Ascending aorta (tissue), 2 donors: ENCODE results near the gene SLC38A11. TPM values are rescaled to one million over a fixed set of nuclear protein-coding genes. Genes with fewer than 3 reads are reported as not detected.
"Not testable (repeated sequence)": the region's sequence is repeated elsewhere in the genome, so short reads cannot be mapped to it uniquely, and the experiment has no call there.

ENCODE experiments used
- DNase-seq, 2 donors: peaks; one replicate each; pipeline ENCODE4 v3.0.0-alpha.2; 2019; ENCODE audit warnings: low spot score in 2 of 2
- H3K27ac ChIP-seq, 2 donors: fragments of 200-600 bp; sonication (generic); one replicate each; pipeline ENCODE4 v1.5.1; 2016 to 2017; ENCODE audit warnings: mild to moderate bottlenecking in 1 of 2
- H3K27me3 ChIP-seq: fragments of 200-600 bp; sonication (generic); one replicate; pipeline ENCODE4 v1.5.1; 2017
- H3K36me3 ChIP-seq, 2 donors: fragments of 200-600 bp; sonication (generic); one replicate each; pipeline ENCODE4 v1.5.1; 2016
- H3K4me1 ChIP-seq, 2 donors: fragments of 200-600 bp; sonication (generic); one replicate each; pipeline ENCODE4 v1.5.1; 2016 to 2017; ENCODE audit warnings: mild to moderate bottlenecking in 1 of 2
- H3K4me3 ChIP-seq, 2 donors: fragments of 200-600 bp; sonication (generic); one replicate each; pipeline ENCODE4 v1.5.1; 2016 to 2017; ENCODE audit warnings: mild to moderate bottlenecking in 1 of 2
- H3K9me3 ChIP-seq, 2 donors: fragments of 200-600 bp; sonication (generic); one replicate each; pipeline ENCODE4 v1.5.1; 2016
- CTCF ChIP-seq, 3 experiments: fragments of 200-600 bp in 2 of 3; fragments of 450-650 bp in 1 of 3; sonication (generic) in 2 of 3; IDR thresholded peaks; one replicate each; pipeline ENCODE4 v1.5.1; 2016 to 2019; ENCODE audit warnings: antibody characterized with exemption in 3 of 3, mild to moderate bottlenecking in 1 of 3, moderate library complexity in 1 of 3
- intact Hi-C: fragments of 100-400 bp; cut with DNase I; formaldehyde crosslinking; loops from one replicate; pipeline ENCODE4 v1.15.1; 2023
- total RNA-seq: library from RNA; depleted of rRNA; stranded (reverse); fragments of >200 nt; gene quantifications from one replicate; pipeline ENCODE4 v1.1.0, GENCODE V29; 2016

SLC38A11 gene
- total RNA-seq, 1 donor from 2014 or later = not detected

GRCh38 chr2:164992818-164993217 is 37.5 kb upstream of the SLC38A11 start:
- intact Hi-C loops = loop anchor here (5.0 to 10.0 kb wide), 6 partner anchors 209 to 1132 kb away; partner anchors contain the start of genes SCN1A, SCN3A and TTC21B
- TF ChIP-seq CTCF (IDR thresholded peaks at IDR 0.05) = peak; percentile 25 to 68 (median 51)
- Histone ChIP-seq H3K27ac (peak overlapping the region in 1 of 2 donors; percentile 80), H3K9me3 (no peaks in the 10 kb centered on the region), H3K36me3 (no peaks in the 10 kb centered on the region), H3K4me3 (no peak overlapping the region), H3K27me3 (no peaks in the 10 kb centered on the region), H3K4me1 (peaks cover 0 to 13% of the 10 kb centered on the region in 2 donors)
- DNase-seq = peak in 1 of 2 donors; percentile 74

- peaks cover 0 to 13% of the 10 kb centered on the region in 2 donors for H3K4me1 ChIP-seq
Observed at GRCh38 chr2:164992093-164992454, 36.7 kb upstream of the SLC38A11 start.

GRCh38 chr2:164991361-164992092 is 36.2 kb upstream of the SLC38A11 start:
- H3K4me1 ChIP-seq = peaks cover 0 to 13% of the 10 kb centered on the region in 2 donors
- not testable (repeated sequence) for H3K27me3 ChIP-seq, H3K9me3 ChIP-seq, DNase-seq, H3K4me3 ChIP-seq, H3K36me3 ChIP-seq
- intact Hi-C loops = loop anchor here (5.0 to 10.0 kb wide), 6 partner anchors 211 to 1133 kb away; partner anchors contain the start of genes SCN1A, SCN3A and TTC21B
- H3K27ac ChIP-seq = peak overlapping the region; percentile 73 to 80

More at GRCh38 chr2:164992093-164992454, 36.7 kb upstream of the SLC38A11 start:
- H3K27ac ChIP-seq = peak overlapping the region; percentile 73 to 80
- intact Hi-C loops = loop anchor here (5.0 to 10.0 kb wide), 6 partner anchors 210 to 1133 kb away; partner anchors contain the start of genes SCN1A, SCN3A and TTC21B
- not testable (repeated sequence) for H3K27me3 ChIP-seq, H3K4me3 ChIP-seq, H3K36me3 ChIP-seq, H3K9me3 ChIP-seq, DNase-seq

- Histone ChIP-seq H3K27ac (peak overlapping the region; percentile 73 to 80), H3K4me1 (peaks cover 0 to 13% of the 10 kb centered on the region in 2 donors)
- not testable (repeated sequence) for H3K4me3 ChIP-seq, H3K27me3 ChIP-seq, DNase-seq, H3K36me3 ChIP-seq, H3K9me3 ChIP-seq
- intact Hi-C loops = loop anchor here (5.0 to 10.0 kb wide), 6 partner anchors 211 to 1134 kb away; partner anchors contain the start of genes SCN1A, SCN3A and TTC21B
Observed at GRCh38 chr2:164990953-164991352, 35.6 kb upstream of the SLC38A11 start.

- DNase-seq, H3K9me3 ChIP-seq, H3K4me3 ChIP-seq, H3K36me3 ChIP-seq, intact Hi-C loops, H3K27me3 ChIP-seq: not testable (repeated sequence)
- H3K4me1 ChIP-seq = peaks cover 0 to 13% of the 10 kb centered on the region in 2 donors
- peak overlapping the region; percentile 47 to 73 for H3K27ac ChIP-seq
Observed at GRCh38 chr2:164988805-164989204, 33.5 kb upstream of the SLC38A11 start.

GRCh38 chr2:164986027-164986426 is 30.7 kb upstream of the SLC38A11 start:
- H3K36me3 ChIP-seq, H3K4me3 ChIP-seq, intact Hi-C loops, DNase-seq, H3K27me3 ChIP-seq, H3K9me3 ChIP-seq, H3K27ac ChIP-seq: not testable (repeated sequence)
- H3K4me1 ChIP-seq = peaks cover 2 to 12% of the 10 kb centered on the region in 2 donors

- Histone ChIP-seq H3K27ac (no peak overlapping the region), H3K9me3 (no peaks in the 10 kb centered on the region), H3K4me1 (peaks cover 2 to 9% of the 10 kb centered on the region in 2 donors), H3K4me3 (no peak overlapping the region), H3K27me3 (no peaks in the 10 kb centered on the region), H3K36me3 (no peaks in the 10 kb centered on the region)
- intact Hi-C loops = no loop called here
- no peak for DNase-seq
- TF ChIP-seq CTCF (IDR thresholded peaks at IDR 0.05) = no peak
Observed at GRCh38 chr2:164984428-164984827, 29.1 kb upstream of the SLC38A11 start.

- H3K27ac ChIP-seq = peak overlapping the region in 1 of 2 donors; percentile 8
- TF ChIP-seq CTCF (IDR thresholded peaks at IDR 0.05) = no peak
- peaks cover 2 to 9% of the 10 kb centered on the region in 2 donors for H3K4me1 ChIP-seq
- intact Hi-C loops = no loop called here
- no peaks in the 10 kb centered on the region for H3K27me3 ChIP-seq
- H3K36me3 ChIP-seq = no peaks in the 10 kb centered on the region
- H3K4me3 ChIP-seq = no peak overlapping the region
- no peaks in the 10 kb centered on the region for H3K9me3 ChIP-seq
- no peak for DNase-seq
Observed at GRCh38 chr2:164981217-164981990, 26.1 kb upstream of the SLC38A11 start.

GRCh38 chr2:164980688-164981087 is 25.4 kb upstream of the SLC38A11 start:
- H3K4me1 ChIP-seq, H3K27me3 ChIP-seq, H3K9me3 ChIP-seq, H3K27ac ChIP-seq, intact Hi-C loops, H3K36me3 ChIP-seq, H3K4me3 ChIP-seq, DNase-seq: not testable (repeated sequence)
